ENCODE measurements around the gene CCR3. TPM values are rescaled to one million over a fixed set of nuclear protein-coding genes. Genes with fewer than 3 reads are reported as not detected.

Gene CCR3
- total RNA-seq, 1 donor from 2014 or later, result not detected

- DNase-seq (ENCODE audit: low spot score in 2 of 2, unreplicated experiment in 2 of 2), result no peak
- Mint-ChIP-seq H3K9me3 (peaks cover 18% of the 10 kb centered on the region), H3K27me3 (ENCODE audit: low read depth) (no peaks in the 10 kb centered on the region), H3K4me3 (no peak overlapping the region), H3K36me3 (no peaks in the 10 kb centered on the region), H3K4me1 (no peaks in the 10 kb centered on the region), H3K27ac (no peak overlapping the region)
- no peak for TF ChIP-seq CTCF (IDR thresholded peaks at IDR 0.05; ENCODE audit: unreplicated experiment)
Observed at GRCh38 chr3:46200211-46200610, 42.0 kb upstream of the CCR3 start.

- TF ChIP-seq CTCF (IDR thresholded peaks at IDR 0.05; ENCODE audit: unreplicated experiment), result no peak
- no peak for DNase-seq (ENCODE audit: low spot score in 2 of 2, unreplicated experiment in 2 of 2)
- Mint-ChIP-seq H3K27me3 (ENCODE audit: low read depth) (no peaks in the 10 kb centered on the region), H3K4me3 (no peak overlapping the region), H3K9me3 (peaks cover 13% of the 10 kb centered on the region), H3K27ac (no peak overlapping the region), H3K4me1 (no peaks in the 10 kb centered on the region), H3K36me3 (no peaks in the 10 kb centered on the region)
Observed at GRCh38 chr3:46200790-46201189, 41.5 kb upstream of the CCR3 start.

GRCh38 chr3:46202535-46202934, 39.7 kb upstream of the CCR3 start:
- TF ChIP-seq CTCF (IDR thresholded peaks at IDR 0.05; ENCODE audit: unreplicated experiment), result no peak
- no peak overlapping the region for H3K27ac Mint-ChIP-seq

GRCh38 chr3:46203681-46204080, 38.6 kb upstream of the CCR3 start:
- Mint-ChIP-seq H3K27me3 (ENCODE audit: low read depth) (peaks cover 2% of the 10 kb centered on the region), H3K9me3 (no peaks in the 10 kb centered on the region), H3K36me3 (no peaks in the 10 kb centered on the region), H3K4me1 (no peaks in the 10 kb centered on the region), H3K4me3 (no peak overlapping the region), H3K27ac (no peak overlapping the region)
- no peak for TF ChIP-seq CTCF (IDR thresholded peaks at IDR 0.05; ENCODE audit: unreplicated experiment)
- no peak for DNase-seq (ENCODE audit: low spot score in 2 of 2, unreplicated experiment in 2 of 2)

More at GRCh38 chr3:46202535-46202934, 39.7 kb upstream of the CCR3 start:
- H3K4me3 Mint-ChIP-seq, result no peak overlapping the region
- no peaks in the 10 kb centered on the region for H3K27me3 Mint-ChIP-seq (ENCODE audit: low read depth)
- H3K36me3 Mint-ChIP-seq, result no peaks in the 10 kb centered on the region
- DNase-seq (ENCODE audit: low spot score in 2 of 2, unreplicated experiment in 2 of 2), result no peak
- no peaks in the 10 kb centered on the region for H3K4me1 Mint-ChIP-seq
- H3K9me3 Mint-ChIP-seq, result peaks cover 7% of the 10 kb centered on the region

GRCh38 chr3:46205286-46205960, 36.8 kb upstream of the CCR3 start:
- Mint-ChIP-seq H3K4me3 (no peak overlapping the region), H3K36me3 (no peaks in the 10 kb centered on the region), H3K27me3 (ENCODE audit: low read depth) (peaks cover 2% of the 10 kb centered on the region), H3K27ac (no peak overlapping the region), H3K9me3 (no peaks in the 10 kb centered on the region), H3K4me1 (no peaks in the 10 kb centered on the region)
- no peak for DNase-seq (ENCODE audit: low spot score in 2 of 2, unreplicated experiment in 2 of 2)
- no peak for TF ChIP-seq CTCF (IDR thresholded peaks at IDR 0.05; ENCODE audit: unreplicated experiment)
